HG03558 (cell line): Measurements from ENCODE around the gene TRMT5.

Experiments
- ATAC-seq: cut with Tn5 transposase; IDR thresholded peaks from one replicate; pipeline ENCODE4 v1.9.1; 2021; ENCODE audit warnings: moderate number of reproducible peaks; ENCODE audit not compliant: unreplicated experiment; ENCODE audit errors: extremely low read depth

TRMT5 gene

DNA sequence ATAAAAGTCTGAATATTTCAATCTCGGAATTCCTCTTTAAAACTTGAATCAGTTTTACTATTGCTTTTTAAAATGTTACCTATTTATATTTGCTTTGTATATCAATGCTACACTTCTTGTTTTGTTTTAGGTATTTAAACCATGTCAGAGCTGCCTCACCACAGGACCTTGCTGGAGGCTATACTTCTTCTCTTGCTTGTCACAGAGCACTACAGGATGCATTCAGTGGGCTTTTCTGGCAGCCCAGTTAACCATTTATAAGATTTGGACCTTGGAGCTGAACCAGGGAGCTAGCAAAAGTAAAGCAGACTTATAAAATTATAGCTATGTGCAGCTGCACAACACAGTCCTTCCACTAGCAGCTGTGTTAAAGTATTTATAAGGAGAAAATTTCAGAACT lies 12.8 kb downstream of the TRMT5 start:
- ATAC-seq, result no peak

GRCh38 chr14:60965402-60965801 lies 15.5 kb downstream of the TRMT5 start:
- no peak for ATAC-seq

- no peak for ATAC-seq
Measured at GRCh38 chr14:60964904-60965303, 16.0 kb downstream of the TRMT5 start.

- ATAC-seq, result no peak
Measured at GRCh38 chr14:60963761-60964160, 17.1 kb downstream of the TRMT5 start.

DNA sequence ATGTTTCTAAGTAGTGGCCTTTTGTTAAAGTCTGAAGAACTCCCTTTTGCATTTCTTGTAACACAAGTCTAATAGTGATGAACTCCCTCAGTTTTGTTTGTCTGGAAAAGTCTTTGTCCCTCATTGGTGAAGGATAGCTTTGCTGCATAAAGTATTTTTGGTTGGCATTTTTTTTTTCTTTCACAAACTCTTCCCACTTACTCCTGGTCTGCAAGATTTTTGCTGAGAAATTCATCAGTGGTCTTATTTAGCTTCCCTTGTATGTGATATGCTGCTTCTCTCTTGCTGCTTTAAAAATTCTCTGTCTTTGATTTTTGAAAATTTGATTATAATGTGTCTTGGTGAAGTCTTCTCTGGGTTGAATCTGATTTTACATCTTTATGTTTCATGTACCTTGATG lies 22.7 kb downstream of the TRMT5 start:
- no peak for ATAC-seq

DNA sequence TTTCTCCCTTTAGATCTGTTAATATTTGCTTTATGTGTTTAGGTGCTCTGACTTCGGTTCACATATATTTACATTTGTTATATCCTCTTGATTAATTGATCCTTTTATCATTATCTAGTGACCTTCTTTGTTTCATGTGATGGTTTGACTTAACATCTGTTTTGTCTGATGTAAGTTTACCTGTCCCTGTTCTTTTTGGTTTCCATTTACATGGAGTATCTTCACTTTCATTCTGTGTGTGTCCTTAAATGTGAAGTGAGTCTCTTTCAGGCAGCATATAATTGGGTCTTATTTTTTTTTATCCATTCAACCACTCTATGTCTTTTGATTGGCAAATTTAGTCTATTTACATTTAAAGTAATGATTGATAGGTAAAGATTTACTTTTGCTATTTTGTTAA lies 24.2 kb downstream of the TRMT5 start:
- ATAC-seq, result no peak

- no peak for ATAC-seq
Measured at GRCh38 chr14:60956202-60956601, 24.7 kb downstream of the TRMT5 start.

DNA sequence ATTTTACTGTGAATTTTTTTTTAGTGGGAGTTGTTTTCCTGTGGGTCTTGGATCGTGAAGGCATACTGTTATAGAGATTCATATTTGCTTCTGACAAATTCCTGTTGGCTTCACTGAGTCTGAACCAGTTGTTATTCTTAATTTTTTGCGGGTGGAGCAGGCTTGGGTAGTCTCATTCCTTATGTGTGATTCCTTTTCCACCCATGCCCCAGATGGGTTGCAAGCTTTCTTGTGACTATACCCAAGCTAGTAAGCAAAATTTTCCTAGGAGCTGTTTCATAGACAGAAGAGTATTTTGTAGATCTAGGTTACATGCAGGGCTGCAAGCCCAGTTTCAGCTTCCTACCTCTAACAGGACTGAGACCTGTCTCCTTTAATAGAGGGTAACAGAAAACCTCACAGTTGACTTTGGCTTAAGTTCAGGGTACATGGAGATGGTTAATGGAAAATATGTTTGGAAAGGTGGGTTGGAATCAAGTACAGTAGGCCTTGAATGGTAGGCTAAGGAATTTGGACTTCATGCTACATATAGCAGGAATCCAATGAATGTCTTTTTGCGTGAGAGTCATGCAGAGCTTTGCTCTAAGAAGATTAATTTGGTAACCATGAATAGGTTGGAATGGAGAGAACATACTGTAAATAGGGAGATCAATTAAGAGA lies 29.0 kb downstream of the TRMT5 start:
- ATAC-seq, result no peak

GRCh38 chr14:60946773-60947172 lies 34.1 kb downstream of the TRMT5 start:
- no peak for ATAC-seq

GRCh38 chr14:60945984-60946383 lies 34.9 kb downstream of the TRMT5 start:
- no peak for ATAC-seq

- no peak for ATAC-seq
Measured at GRCh38 chr14:60944204-60944603, 36.7 kb downstream of the TRMT5 start.

- no peak for ATAC-seq
Measured at GRCh38 chr14:60943637-60944032, 37.2 kb downstream of the TRMT5 start.

DNA sequence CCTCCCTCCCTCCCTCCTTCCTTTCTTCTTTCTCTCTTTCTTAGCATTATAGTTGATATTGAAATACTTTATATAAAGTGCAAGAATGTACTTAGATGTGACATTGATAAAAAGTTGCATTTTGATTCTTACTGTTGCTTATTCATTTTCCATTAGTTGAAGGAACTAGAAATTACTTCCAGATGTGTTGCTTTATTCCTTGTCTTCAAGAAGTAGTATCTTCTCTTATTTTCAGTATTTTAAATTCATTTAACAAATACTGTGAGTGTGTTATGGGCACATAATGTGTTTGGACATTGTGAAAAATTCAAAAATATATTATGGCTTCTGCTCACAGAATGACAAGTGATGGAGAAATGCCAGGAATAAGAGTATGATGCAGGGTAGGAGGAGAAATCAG lies 45.6 kb downstream of the TRMT5 start:
- no peak for ATAC-seq

DNA sequence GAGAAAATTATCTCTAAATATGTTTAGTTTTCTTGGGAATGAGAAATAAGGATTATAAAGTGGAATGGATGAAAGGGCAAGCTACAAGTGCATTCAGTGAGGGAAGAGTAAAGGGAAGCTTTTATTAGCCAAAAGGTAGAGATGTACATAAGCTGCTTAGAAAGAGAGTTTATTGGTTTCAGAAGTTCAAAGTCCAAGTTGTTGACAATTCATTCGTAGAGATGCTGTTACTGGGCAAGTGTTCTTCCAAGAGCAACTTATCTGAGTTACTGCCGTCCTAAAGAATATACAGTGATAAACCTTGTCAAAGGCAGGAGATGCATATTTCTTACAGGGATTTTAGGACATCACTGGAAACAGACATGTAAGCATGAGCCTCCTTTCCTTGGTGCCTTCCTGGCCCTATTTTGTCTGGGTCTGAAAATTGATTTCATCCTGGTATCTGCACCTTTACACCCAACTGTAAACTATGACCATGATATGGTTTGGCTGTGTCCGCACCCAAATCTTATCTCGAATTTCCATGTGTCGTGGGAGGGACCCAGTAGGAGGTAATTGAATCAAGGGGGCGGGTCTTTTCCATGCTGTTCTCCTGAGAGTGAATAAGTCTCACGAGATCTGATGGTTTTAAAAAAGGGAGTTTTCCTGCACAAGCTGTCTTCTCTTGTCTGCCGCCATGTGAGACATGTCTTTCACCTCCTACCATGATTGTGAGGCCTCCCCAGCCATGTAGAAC lies 46.8 kb downstream of the TRMT5 start:
- ATAC-seq, result no peak

DNA sequence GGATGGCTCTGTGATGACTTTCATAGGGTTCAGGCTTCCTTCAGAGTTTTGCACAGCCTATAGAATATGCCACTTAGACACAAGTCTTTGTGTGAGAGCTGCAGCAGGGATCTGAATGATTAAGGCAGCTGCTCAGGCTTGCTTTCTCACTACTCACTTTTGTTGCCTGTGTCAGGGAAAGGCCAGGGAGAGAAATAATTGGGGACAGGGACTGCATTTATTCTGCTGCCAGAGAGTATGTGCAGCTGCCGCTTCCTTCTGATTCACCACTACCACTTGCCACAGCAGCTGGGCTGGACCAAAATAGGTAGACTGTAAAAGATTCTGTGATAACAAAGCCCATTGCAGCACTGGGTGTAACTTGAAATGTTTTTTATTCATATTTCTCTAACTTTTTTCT lies 49.7 kb downstream of the TRMT5 start:
- no peak for ATAC-seq

GRCh38 chr14:60926002-60926401 lies 54.9 kb downstream of the TRMT5 start:
- peak; percentile 94 for ATAC-seq

GRCh38 chr14:60925286-60925685 lies 55.6 kb downstream of the TRMT5 start:
- ATAC-seq, result no peak

DNA sequence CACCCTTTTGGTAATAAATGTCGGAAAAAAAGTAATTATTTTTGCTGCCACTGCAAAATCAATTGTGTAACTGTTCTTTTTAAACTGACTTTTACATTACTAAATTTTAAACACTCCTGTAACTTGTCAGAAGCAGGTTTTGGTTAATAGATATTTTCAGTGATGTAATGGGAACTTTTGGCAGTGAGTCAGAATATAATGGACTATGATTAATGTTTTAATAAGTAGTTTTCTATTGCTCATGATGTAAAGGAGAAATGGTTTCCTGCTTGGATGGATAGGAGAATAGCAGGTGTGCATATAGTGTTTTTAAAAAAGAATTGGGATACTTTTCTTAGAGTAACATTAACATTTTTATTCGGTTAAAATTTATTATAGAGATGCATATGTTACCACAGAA lies 58.8 kb downstream of the TRMT5 start:
- ATAC-seq, result no peak
